ENCODE measurements around the gene CELF2. TPM values are rescaled to one million over a fixed set of nuclear protein-coding genes. Genes with fewer than 3 reads are reported as not detected.
"Not testable (repeated sequence)": the region's sequence is repeated elsewhere in the genome, so short reads cannot be mapped to it uniquely, and the experiment has no call there.

The CELF2 gene
- total RNA-seq, 4 donors from 2014 or later = 30.0 to 56.6 (median 43.3) TPM

GRCh38 chr10:11341283-11341960, 323.8 kb downstream of the CELF2 start:
- intact Hi-C loops (cut with DNase I; ENCODE audit: low total_unique reads) = no loop called here
- Histone ChIP-seq H3K27ac (no peak overlapping the region), H3K4me3 (no peak overlapping the region), H3K27me3 (no peaks in the 10 kb centered on the region), H3K9me3 (no peaks in the 10 kb centered on the region), H3K36me3 (no peaks in the 10 kb centered on the region), H3K4me1 (no peaks in the 10 kb centered on the region)
- ATAC-seq (no peak), DNase-seq (no peak)
- in situ Hi-C loops (cut with MboI; ENCODE audit: low sequenced_read_pairs in 4 of 4) = no loop called here
- TF ChIP-seq CTCF (IDR thresholded peaks at IDR 0.05 in 4 of 5, conservative IDR thresholded peaks at IDR 0.05 in 1 of 5) (no peak), POLR2A (IDR thresholded peaks at IDR 0.05) (no peak)

GRCh38 chr10:11344081-11344480, 326.4 kb downstream of the CELF2 start:
- in situ Hi-C loops (cut with MboI; ENCODE audit: low sequenced_read_pairs in 4 of 4) (no loop called here), intact Hi-C loops (cut with DNase I; ENCODE audit: low total_unique reads) (no loop called here)
- Histone ChIP-seq H3K27me3 (no peaks in the 10 kb centered on the region), H3K27ac (no peak overlapping the region), H3K4me3 (no peak overlapping the region), H3K4me1 (no peaks in the 10 kb centered on the region), H3K9me3 (no peaks in the 10 kb centered on the region), H3K36me3 (no peaks in the 10 kb centered on the region)
- no peak for TF ChIP-seq CTCF (IDR thresholded peaks at IDR 0.05 in 4 of 5, conservative IDR thresholded peaks at IDR 0.05 in 1 of 5)
- TF ChIP-seq POLR2A (IDR thresholded peaks at IDR 0.05) = no peak
- DNase-seq (no peak), ATAC-seq (no peak)

- intact Hi-C loops (cut with DNase I; ENCODE audit: low total_unique reads) = no loop called here
- DNase-seq = no peak
- no peaks in the 10 kb centered on the region for H3K27me3 ChIP-seq
- H3K4me1 ChIP-seq = no peaks in the 10 kb centered on the region
- H3K36me3 ChIP-seq = no peaks in the 10 kb centered on the region
- H3K9me3 ChIP-seq = no peaks in the 10 kb centered on the region
- no peak for TF ChIP-seq CTCF (IDR thresholded peaks at IDR 0.05 in 4 of 5, conservative IDR thresholded peaks at IDR 0.05 in 1 of 5)
- in situ Hi-C loops (cut with MboI; ENCODE audit: low sequenced_read_pairs in 4 of 4) = no loop called here
- no peak overlapping the region for H3K4me3 ChIP-seq
- ATAC-seq = no peak
- no peak overlapping the region for H3K27ac ChIP-seq
Measured at GRCh38 chr10:11344550-11344949, 326.9 kb downstream of the CELF2 start.

- intact Hi-C loops (cut with DNase I; ENCODE audit: low total_unique reads) (no loop called here), in situ Hi-C loops (cut with MboI; ENCODE audit: low sequenced_read_pairs in 4 of 4) (no loop called here)
- H3K4me3 ChIP-seq = no peak overlapping the region
- DNase-seq (no peak), ATAC-seq (no peak)
- H3K9me3 ChIP-seq = no peaks in the 10 kb centered on the region
- no peak overlapping the region for H3K27ac ChIP-seq
- no peaks in the 10 kb centered on the region for H3K4me1 ChIP-seq
- TF ChIP-seq CTCF (IDR thresholded peaks at IDR 0.05 in 4 of 5, conservative IDR thresholded peaks at IDR 0.05 in 1 of 5) (no peak), POLR2A (IDR thresholded peaks at IDR 0.05) (no peak)
- no peaks in the 10 kb centered on the region for H3K27me3 ChIP-seq
- no peaks in the 10 kb centered on the region for H3K36me3 ChIP-seq
Measured at GRCh38 chr10:11345224-11346054, 327.8 kb downstream of the CELF2 start.

GRCh38 chr10:11347580-11347979, 329.9 kb downstream of the CELF2 start:
- intact Hi-C loops (cut with DNase I; ENCODE audit: low total_unique reads); DNase-seq; H3K4me1 ChIP-seq; in situ Hi-C loops (cut with MboI; ENCODE audit: low sequenced_read_pairs in 4 of 4); H3K27me3 ChIP-seq; ATAC-seq; H3K36me3 ChIP-seq; H3K9me3 ChIP-seq; H3K4me3 ChIP-seq; H3K27ac ChIP-seq: not testable (repeated sequence)
